HL-60 (cell line): Measurements from ENCODE around the gene ORM2.

Experiments used
- POLR2AphosphoS5 ChIP-seq: IDR thresholded peaks from 2 replicates; pipeline ENCODE4 v1.6.1; 2012; ENCODE audit warnings: low read depth
- TF ChIP-seq, protein P1 (sequence below): IDR thresholded peaks from one replicate; pipeline ENCODE4 v1.5.1; 2011; ENCODE audit warnings: low read length, control low read depth, inconsistent platforms; ENCODE audit not compliant: insufficient read depth

DNA sequence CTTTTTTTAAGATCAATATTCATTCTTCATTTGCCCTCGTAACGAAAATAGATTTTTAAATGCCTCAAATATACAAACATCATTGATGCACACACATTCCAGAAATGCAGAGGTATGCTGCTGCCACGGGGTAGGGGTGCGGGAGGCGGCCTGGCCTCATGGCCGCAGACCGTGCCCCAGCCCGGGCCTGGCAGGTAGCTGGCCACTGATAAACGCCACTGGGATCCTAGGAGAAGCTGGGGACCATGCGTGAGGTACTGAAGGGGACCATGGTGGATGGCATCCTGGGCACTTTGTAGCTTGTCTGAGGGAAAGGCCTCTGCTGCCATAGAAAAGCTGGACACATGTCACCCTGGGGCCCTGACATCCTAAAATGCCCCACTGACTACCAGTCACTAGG is 6.5 kb downstream of the ORM2 start:
- TF ChIP-seq, protein P1, sequence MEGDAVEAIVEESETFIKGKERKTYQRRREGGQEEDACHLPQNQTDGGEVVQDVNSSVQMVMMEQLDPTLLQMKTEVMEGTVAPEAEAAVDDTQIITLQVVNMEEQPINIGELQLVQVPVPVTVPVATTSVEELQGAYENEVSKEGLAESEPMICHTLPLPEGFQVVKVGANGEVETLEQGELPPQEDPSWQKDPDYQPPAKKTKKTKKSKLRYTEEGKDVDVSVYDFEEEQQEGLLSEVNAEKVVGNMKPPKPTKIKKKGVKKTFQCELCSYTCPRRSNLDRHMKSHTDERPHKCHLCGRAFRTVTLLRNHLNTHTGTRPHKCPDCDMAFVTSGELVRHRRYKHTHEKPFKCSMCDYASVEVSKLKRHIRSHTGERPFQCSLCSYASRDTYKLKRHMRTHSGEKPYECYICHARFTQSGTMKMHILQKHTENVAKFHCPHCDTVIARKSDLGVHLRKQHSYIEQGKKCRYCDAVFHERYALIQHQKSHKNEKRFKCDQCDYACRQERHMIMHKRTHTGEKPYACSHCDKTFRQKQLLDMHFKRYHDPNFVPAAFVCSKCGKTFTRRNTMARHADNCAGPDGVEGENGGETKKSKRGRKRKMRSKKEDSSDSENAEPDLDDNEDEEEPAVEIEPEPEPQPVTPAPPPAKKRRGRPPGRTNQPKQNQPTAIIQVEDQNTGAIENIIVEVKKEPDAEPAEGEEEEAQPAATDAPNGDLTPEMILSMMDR: no peak
- no peak for TF ChIP-seq POLR2AphosphoS5
